HepG2 (cell line): Measurements from ENCODE around the gene STAM. TPM values are rescaled to one million over a fixed set of nuclear protein-coding genes. Genes with fewer than 3 reads are reported as not detected.

Experiments used
- IRX3 ChIP-seq: sonication (generic); formaldehyde crosslinking; IDR thresholded peaks from 2 replicates; pipeline ENCODE4 v1.8.1; 2023; ENCODE audit warnings: mild to moderate bottlenecking, low read depth, missing genetic modification reagents, borderline replicate concordance
- THAP11 ChIP-seq: IDR thresholded peaks from 2 replicates; pipeline ENCODE4 v1.6.1; 2016; ENCODE audit warnings: missing biosample characterization, missing genetic modification reagents
- THAP9 ChIP-seq: sonication (generic); formaldehyde crosslinking; IDR thresholded peaks from 2 replicates; pipeline ENCODE4; 2020; ENCODE audit warnings: missing genetic modification reagents, mild to moderate bottlenecking, borderline replicate concordance
- ZHX2 ChIP-seq, 2 experiments: sonication (generic) in 1 of 2; formaldehyde crosslinking in 1 of 2; IDR thresholded peaks; 2 replicates each; pipeline versions ENCODE4 v1.6.1 to v1.9.0; 2014 to 2022; ENCODE audit warnings: antibody characterized with exemption in 1 of 2, borderline replicate concordance in 1 of 2, inconsistent platforms in 1 of 2, low read depth in 1 of 2, missing genetic modification reagents in 1 of 2
- ZNF703 ChIP-seq: sonication (generic); formaldehyde crosslinking; IDR thresholded peaks from 2 replicates; pipeline ENCODE4 v1.5.1; 2020; ENCODE audit warnings: missing genetic modification reagents, mild to moderate bottlenecking, moderate library complexity, borderline replicate concordance
- ZNF75D ChIP-seq: sonication (generic); formaldehyde crosslinking; IDR thresholded peaks from 2 replicates; pipeline ENCODE4 v1.8.1; 2023; ENCODE audit warnings: missing genetic modification reagents, mild to moderate bottlenecking, borderline replicate concordance
- polyA plus RNA-seq, 8 experiments: library from polyadenylated mRNA; depleted of rRNA in 3 of 8; stranded (reverse) in 7 of 8; unstranded in 1 of 8; fragments of >200 nt; fragmentation: Illumina TruSeq in 4 of 8; extraction: Trizol in 4 of 8; gene quantifications; 2 replicates each; pipeline versions ENCODE4 v1.2.1 to v1.2.3, GENCODE V29; 2011 to 2016; ENCODE audit warnings: low read depth in 4 of 8, missing spikeins in 1 of 8, mixed read lengths in 1 of 8; ENCODE audit not compliant: insufficient read depth in 1 of 8
- total RNA-seq, 5 experiments: library from RNA; depleted of rRNA; stranded (reverse); fragments of >200 nt; fragmentation: Illumina TruSeq; extraction: Trizol; gene quantifications; 2 replicates each; pipeline ENCODE4 v1.2.3, GENCODE V29; 2016; ENCODE audit warnings: low read depth in 1 of 5
- TF ChIP-seq, protein P1 (sequence below): sonication (generic); formaldehyde crosslinking; IDR thresholded peaks from 2 replicates; pipeline ENCODE4 v1.5.0; 2020; ENCODE audit warnings: missing genetic modification reagents
- TF ChIP-seq, protein P2 (sequence below): sonication (generic); formaldehyde crosslinking; IDR thresholded peaks from 2 replicates; pipeline ENCODE4 v1.5.1; 2020; ENCODE audit warnings: mild to moderate bottlenecking, missing genetic modification reagents, borderline replicate concordance
- TF ChIP-seq, protein P3 (sequence below): sonication (generic); formaldehyde crosslinking; IDR thresholded peaks from 2 replicates; pipeline ENCODE4 v1.5.1; 2020; ENCODE audit warnings: mild to moderate bottlenecking, missing genetic modification reagents

STAM gene
- total and polyA plus RNA-seq, 2 of the 13 experiments (the other 11 are each of a cell fraction or from before 2014, with no cell fraction given) = 19.5 to 25.1 TPM

GRCh38 chr10:17643339-17643754 lies 604 bp upstream of the STAM start (continued):
- TF ChIP-seq IRX3 (CRISPR knock-in tag) = no peak
- TF ChIP-seq, protein P1, sequence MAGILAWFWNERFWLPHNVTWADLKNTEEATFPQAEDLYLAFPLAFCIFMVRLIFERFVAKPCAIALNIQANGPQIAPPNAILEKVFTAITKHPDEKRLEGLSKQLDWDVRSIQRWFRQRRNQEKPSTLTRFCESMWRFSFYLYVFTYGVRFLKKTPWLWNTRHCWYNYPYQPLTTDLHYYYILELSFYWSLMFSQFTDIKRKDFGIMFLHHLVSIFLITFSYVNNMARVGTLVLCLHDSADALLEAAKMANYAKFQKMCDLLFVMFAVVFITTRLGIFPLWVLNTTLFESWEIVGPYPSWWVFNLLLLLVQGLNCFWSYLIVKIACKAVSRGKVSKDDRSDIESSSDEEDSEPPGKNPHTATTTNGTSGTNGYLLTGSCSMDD = no peak
- TF ChIP-seq, protein P2, sequence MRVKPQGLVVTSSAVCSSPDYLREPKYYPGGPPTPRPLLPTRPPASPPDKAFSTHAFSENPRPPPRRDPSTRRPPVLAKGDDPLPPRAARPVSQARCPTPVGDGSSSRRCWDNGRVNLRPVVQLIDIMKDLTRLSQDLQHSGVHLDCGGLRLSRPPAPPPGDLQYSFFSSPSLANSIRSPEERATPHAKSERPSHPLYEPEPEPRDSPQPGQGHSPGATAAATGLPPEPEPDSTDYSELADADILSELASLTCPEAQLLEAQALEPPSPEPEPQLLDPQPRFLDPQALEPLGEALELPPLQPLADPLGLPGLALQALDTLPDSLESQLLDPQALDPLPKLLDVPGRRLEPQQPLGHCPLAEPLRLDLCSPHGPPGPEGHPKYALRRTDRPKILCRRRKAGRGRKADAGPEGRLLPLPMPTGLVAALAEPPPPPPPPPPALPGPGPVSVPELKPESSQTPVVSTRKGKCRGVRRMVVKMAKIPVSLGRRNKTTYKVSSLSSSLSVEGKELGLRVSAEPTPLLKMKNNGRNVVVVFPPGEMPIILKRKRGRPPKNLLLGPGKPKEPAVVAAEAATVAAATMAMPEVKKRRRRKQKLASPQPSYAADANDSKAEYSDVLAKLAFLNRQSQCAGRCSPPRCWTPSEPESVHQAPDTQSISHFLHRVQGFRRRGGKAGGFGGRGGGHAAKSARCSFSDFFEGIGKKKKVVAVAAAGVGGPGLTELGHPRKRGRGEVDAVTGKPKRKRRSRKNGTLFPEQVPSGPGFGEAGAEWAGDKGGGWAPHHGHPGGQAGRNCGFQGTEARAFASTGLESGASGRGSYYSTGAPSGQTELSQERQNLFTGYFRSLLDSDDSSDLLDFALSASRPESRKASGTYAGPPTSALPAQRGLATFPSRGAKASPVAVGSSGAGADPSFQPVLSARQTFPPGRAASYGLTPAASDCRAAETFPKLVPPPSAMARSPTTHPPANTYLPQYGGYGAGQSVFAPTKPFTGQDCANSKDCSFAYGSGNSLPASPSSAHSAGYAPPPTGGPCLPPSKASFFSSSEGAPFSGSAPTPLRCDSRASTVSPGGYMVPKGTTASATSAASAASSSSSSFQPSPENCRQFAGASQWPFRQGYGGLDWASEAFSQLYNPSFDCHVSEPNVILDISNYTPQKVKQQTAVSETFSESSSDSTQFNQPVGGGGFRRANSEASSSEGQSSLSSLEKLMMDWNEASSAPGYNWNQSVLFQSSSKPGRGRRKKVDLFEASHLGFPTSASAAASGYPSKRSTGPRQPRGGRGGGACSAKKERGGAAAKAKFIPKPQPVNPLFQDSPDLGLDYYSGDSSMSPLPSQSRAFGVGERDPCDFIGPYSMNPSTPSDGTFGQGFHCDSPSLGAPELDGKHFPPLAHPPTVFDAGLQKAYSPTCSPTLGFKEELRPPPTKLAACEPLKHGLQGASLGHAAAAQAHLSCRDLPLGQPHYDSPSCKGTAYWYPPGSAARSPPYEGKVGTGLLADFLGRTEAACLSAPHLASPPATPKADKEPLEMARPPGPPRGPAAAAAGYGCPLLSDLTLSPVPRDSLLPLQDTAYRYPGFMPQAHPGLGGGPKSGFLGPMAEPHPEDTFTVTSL (CRISPR knock-in tag) = no peak
- no peak for TF ChIP-seq ZNF703
- no peak for TF ChIP-seq THAP11 (CRISPR knock-in tag)
- TF ChIP-seq ZHX2 (IDR thresholded peaks at IDR 0.05; ENCODE audit: low read depth) = no peak
- no peak for TF ChIP-seq ZHX2 (CRISPR knock-in tag; IDR thresholded peaks at IDR 0.05; ENCODE audit: borderline replicate concordance)
- TF ChIP-seq, protein P3, sequence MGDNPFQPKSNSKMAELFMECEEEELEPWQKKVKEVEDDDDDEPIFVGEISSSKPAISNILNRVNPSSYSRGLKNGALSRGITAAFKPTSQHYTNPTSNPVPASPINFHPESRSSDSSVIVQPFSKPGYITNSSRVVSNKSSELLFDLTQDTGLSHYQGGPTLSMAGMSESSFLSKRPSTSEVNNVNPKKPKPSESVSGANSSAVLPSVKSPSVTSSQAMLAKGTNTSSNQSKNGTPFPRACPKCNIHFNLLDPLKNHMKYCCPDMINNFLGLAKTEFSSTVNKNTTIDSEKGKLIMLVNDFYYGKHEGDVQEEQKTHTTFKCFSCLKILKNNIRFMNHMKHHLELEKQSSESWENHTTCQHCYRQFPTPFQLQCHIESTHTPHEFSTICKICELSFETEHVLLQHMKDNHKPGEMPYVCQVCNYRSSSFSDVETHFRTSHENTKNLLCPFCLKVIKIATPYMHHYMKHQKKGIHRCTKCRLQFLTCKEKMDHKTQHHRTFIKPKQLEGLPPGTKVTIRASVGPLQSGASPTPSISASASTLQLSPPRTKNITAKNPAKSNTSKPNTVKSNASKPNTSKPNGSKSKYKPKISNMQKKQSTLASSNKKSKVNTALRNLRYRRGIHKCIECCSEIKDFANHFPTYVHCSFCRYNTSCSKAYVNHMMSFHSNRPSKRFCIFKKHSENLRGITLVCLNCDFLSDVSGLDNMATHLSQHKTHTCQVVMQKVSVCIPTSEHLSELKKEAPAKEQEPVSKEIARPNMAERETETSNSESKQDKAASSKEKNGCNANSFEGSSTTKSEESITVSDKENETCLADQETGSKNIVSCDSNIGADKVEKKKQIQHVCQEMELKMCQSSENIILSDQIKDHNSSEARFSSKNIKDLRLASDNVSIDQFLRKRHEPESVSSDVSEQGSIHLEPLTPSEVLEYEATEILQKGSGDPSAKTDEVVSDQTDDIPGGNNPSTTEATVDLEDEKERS (CRISPR knock-in tag) = no peak
- no peak for TF ChIP-seq ZNF75D (CRISPR knock-in tag)
- no peak for TF ChIP-seq THAP9 (CRISPR knock-in tag)
